HUES48 (cell line): Measurements from ENCODE around the gene KRTAP9-7.
"Not testable (repeated sequence)": the region's sequence is repeated elsewhere in the genome, so short reads cannot be mapped to it uniquely, and the experiment has no call there.

ENCODE experiments used
- H3K27ac ChIP-seq: one replicate; pipeline ENCODE4 v1.7.0; 2013; ENCODE audit warnings: low read depth, low read length, inconsistent platforms
- H3K27me3 ChIP-seq: 2 replicates; pipeline ENCODE4 v1.6.1; 2013; ENCODE audit warnings: mild to moderate bottlenecking, low read length; ENCODE audit not compliant: control insufficient read depth, insufficient read depth
- H3K36me3 ChIP-seq: 2 replicates; pipeline ENCODE4 v1.6.1; 2013; ENCODE audit warnings: low read length; ENCODE audit not compliant: control insufficient read depth, insufficient read depth
- H3K4me1 ChIP-seq: 2 replicates; pipeline ENCODE4 v1.6.1; 2013; ENCODE audit warnings: mild to moderate bottlenecking, low read length; ENCODE audit not compliant: control insufficient read depth, insufficient read depth
- H3K4me3 ChIP-seq: 2 replicates; pipeline ENCODE4 v1.5.1; 2013; ENCODE audit warnings: mild to moderate bottlenecking, low read depth, low read length
- H3K9ac ChIP-seq: 2 replicates; pipeline ENCODE4 v1.6.1; 2013; ENCODE audit warnings: mild to moderate bottlenecking, low read depth, low read length, moderate library complexity
- H3K9me3 ChIP-seq: 2 replicates; pipeline ENCODE4 v1.6.1; 2013; ENCODE audit warnings: low read length; ENCODE audit not compliant: control insufficient read depth, insufficient read depth

The KRTAP9-7 gene

GRCh38 chr17:41251261-41251660 is 24.2 kb upstream of the KRTAP9-7 start:
- Histone ChIP-seq H3K4me1 (no peaks in the 10 kb centered on the region), H3K36me3 (no peaks in the 10 kb centered on the region), H3K27ac (no peak overlapping the region), H3K9ac (no peak overlapping the region), H3K27me3 (no peaks in the 10 kb centered on the region), H3K4me3 (no peak overlapping the region), H3K9me3 (no peaks in the 10 kb centered on the region)

GRCh38 chr17:41254861-41255260 is 20.6 kb upstream of the KRTAP9-7 start:
- Histone ChIP-seq H3K9me3 (no peaks in the 10 kb centered on the region), H3K9ac (no peak overlapping the region), H3K4me3 (no peak overlapping the region), H3K27me3 (no peaks in the 10 kb centered on the region), H3K4me1 (no peaks in the 10 kb centered on the region), H3K27ac (no peak overlapping the region), H3K36me3 (no peaks in the 10 kb centered on the region)

DNA sequence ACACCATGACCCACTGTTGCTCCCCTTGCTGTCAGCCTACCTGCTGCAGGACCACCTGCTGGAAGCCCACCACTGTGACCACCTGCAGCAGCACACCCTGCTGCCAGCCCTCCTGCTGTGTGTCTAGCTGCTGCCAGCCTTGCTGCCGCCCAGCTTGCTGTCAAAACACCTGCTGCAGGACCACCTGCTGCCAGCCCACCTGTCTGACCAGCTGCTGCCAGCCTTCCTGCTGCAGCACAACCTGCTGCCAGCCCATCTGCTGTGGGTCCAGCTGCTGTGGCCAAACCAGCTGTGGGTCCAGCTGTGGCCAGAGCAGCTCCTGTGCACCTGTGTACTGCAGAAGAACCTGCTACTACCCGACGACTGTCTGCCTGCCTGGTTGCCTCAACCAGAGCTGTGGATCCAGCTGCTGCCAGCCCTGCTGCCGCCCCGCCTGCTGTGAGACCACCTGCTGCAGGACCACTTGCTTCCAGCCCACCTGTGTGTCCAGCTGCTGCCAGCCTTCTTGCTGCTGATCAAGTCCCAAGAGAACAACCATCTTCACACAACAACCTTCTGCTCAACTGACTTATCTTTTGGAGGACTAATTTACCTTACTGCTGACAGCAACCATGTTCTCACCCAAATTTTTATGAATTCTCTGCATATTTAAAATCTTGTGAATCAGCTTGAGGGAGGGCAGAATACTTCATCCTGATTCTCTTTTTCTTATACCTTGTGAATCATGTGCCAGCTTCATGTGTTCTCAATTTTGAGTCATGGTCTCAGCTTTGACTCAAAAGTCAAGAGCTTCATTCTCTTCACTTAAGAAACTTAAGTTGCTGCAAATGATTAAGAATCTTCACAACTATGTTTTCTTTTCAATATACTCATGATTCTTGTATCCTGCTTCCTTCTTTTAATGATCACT is 19.9 kb upstream of the KRTAP9-7 start, which contains the start of gene KRTAP9-9:
Gene KRTAP9-9, plus strand, starts transcription at position 4 of the 910 bp plus-strand sequence.
- H3K4me1 ChIP-seq, H3K4me3 ChIP-seq, H3K36me3 ChIP-seq, H3K27me3 ChIP-seq, H3K27ac ChIP-seq, H3K9me3 ChIP-seq, H3K9ac ChIP-seq: not testable (repeated sequence)

GRCh38 chr17:41256291-41256685 is 19.2 kb upstream of the KRTAP9-7 start:
- Histone ChIP-seq H3K9ac (no peak overlapping the region), H3K27me3 (no peaks in the 10 kb centered on the region), H3K27ac (no peak overlapping the region), H3K4me3 (no peak overlapping the region), H3K9me3 (no peaks in the 10 kb centered on the region), H3K4me1 (no peaks in the 10 kb centered on the region), H3K36me3 (no peaks in the 10 kb centered on the region)

DNA sequence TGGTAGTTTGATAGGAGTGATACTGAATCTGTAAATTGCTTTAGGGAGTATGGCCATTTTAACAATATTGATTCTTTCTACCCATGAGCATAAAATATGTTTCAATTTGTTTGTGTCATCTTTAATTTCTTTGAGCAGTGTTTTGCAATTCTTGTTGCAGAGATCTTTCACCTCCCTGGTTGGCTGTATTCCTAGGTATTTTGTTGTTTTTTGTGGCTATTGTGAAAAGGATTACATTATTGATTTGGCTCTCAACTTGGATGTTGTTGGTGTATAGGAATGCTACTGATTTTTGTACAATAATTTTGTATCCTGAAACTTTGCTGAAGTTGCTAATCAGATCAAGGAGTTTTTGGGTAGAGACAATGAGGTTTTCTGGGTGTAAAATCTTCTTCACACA is 17.1 kb upstream of the KRTAP9-7 start:
- no peak overlapping the region for H3K4me3 ChIP-seq
- H3K9ac ChIP-seq: no peak overlapping the region
- no peaks in the 10 kb centered on the region for H3K4me1 ChIP-seq
- H3K36me3 ChIP-seq: no peaks in the 10 kb centered on the region
- H3K27me3 ChIP-seq: no peaks in the 10 kb centered on the region
- no peaks in the 10 kb centered on the region for H3K9me3 ChIP-seq
- no peak overlapping the region for H3K27ac ChIP-seq

DNA sequence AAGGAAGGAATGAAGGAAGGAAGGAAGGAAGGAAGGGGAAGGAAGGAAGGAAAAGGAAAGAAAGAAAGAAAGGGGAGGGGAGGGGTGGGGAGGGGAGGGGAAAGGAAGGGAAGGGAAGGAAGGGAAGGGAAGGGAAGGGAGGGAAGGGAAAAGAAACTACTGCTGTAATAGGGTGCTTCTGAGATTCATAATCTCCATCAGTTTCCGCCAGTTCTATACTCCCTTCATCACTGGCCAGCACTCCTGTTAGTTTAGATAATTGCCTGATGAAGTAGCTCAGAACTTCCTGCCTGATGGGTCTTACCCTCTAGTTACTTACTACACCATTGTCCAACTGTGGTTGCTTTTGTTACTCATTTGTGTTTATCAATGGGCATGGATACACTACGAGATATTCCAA is 12.3 kb upstream of the KRTAP9-7 start:
- Histone ChIP-seq H3K9ac (no peak overlapping the region), H3K9me3 (no peaks in the 10 kb centered on the region), H3K36me3 (no peaks in the 10 kb centered on the region), H3K4me3 (no peak overlapping the region), H3K27me3 (no peaks in the 10 kb centered on the region), H3K27ac (no peak overlapping the region), H3K4me1 (no peaks in the 10 kb centered on the region)

DNA sequence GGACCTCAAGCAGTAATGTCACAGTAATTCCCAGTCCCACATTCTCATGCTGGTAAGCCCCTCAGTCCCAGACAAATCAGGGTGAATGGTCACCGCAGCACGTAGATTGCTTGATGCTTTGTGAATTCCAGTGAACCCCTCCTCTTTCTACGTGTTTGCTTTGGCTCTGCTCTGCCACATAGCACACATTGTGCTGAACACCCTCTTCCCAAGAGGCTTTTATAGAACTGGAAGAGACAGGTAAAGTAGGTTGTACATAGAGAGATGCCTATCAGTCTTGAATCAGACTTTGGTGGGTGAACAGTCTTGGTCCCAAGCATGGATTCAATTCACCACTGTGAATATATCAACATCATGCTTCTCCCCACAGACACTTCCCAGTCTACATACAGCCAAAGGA is 10.9 kb upstream of the KRTAP9-7 start:
- no peak overlapping the region for H3K9ac ChIP-seq
- no peaks in the 10 kb centered on the region for H3K36me3 ChIP-seq
- H3K9me3 ChIP-seq: no peaks in the 10 kb centered on the region
- no peak overlapping the region for H3K4me3 ChIP-seq
- H3K27me3 ChIP-seq: no peaks in the 10 kb centered on the region
- no peaks in the 10 kb centered on the region for H3K4me1 ChIP-seq
- H3K27ac ChIP-seq: no peak overlapping the region

DNA sequence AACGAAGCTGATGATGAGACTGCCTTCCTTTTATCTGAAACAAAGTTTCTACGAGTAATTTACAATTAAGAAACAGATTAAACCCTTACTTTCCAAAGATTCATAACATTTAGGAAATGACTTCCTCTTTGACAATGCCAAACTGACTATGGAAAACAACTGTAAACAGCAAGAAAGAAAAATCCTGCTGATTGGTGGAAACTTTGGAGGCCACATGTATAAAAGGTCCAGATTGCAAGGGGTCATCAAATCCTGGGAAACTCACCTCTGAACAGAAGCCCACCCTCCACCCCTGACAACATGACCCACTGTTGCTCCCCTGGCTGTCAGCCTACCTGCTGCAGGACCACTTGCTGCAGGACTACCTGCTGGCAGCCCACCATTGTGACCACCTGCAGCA is 10.4 kb upstream of the KRTAP9-7 start, which contains the start of gene KRTAP9-6:
Gene KRTAP9-6, plus strand, starts transcription at position 301 of the 400 bp plus-strand sequence. Its CDS starts 0 bp downstream, at position 301.
- no peak within 1 kb of the TSS for H3K27ac ChIP-seq
- no peak within 1 kb of the TSS for H3K9ac ChIP-seq
- H3K4me1 ChIP-seq: no peaks in the 10 kb centered on the region
- H3K36me3 ChIP-seq: no peaks in the 10 kb centered on the region
- H3K27me3 ChIP-seq: no peaks in the 10 kb centered on the region
- H3K9me3 ChIP-seq: no peaks in the 10 kb centered on the region
- no peak within 1 kb of the TSS for H3K4me3 ChIP-seq

DNA sequence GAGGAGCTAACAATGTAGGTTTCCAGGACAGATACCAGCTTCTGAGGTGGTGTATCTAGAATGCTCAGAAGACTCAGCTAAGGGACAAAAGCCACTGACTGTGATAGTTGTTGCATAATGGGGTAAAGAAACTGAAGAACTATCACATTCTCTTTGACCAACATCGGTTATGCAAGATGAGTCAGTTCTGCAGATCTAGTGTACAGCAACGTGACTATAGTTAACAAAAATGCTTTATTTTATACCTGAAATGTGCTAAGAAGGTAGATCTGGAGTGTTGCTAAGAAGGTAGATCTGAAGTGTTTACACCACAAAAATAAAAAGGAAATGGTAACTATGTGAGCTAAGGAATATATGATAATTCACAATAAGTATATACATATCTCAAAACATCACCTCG is 7.8 kb upstream of the KRTAP9-7 start:
- no peaks in the 10 kb centered on the region for H3K27me3 ChIP-seq
- H3K9me3 ChIP-seq: no peaks in the 10 kb centered on the region
- H3K4me1 ChIP-seq: no peaks in the 10 kb centered on the region
- no peaks in the 10 kb centered on the region for H3K36me3 ChIP-seq
- H3K9ac ChIP-seq: no peak overlapping the region
- no peak overlapping the region for H3K27ac ChIP-seq
- no peak overlapping the region for H3K4me3 ChIP-seq

DNA sequence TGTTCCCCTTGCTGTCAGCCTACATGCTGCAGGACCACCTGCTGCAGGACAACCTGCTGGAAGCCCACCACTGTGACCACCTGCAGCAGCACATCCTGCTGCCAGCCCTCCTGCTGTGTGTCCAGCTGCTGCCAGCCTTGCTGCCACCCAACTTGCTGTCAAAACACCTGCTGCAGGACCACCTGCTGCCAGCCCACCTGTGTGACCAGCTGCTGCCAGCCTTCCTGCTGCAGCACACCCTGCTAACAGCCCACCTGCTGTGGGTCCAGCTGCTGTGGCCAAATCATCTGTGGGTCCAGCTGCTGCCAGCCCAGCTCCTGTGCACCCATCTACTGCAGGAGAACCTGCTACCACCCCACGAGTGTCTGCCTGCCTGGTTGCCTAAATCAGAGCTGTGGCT is 4.2 kb upstream of the KRTAP9-7 start:
- not testable (repeated sequence) for H3K4me3 ChIP-seq, H3K27ac ChIP-seq, H3K9me3 ChIP-seq, H3K36me3 ChIP-seq, H3K9ac ChIP-seq, H3K27me3 ChIP-seq, H3K4me1 ChIP-seq

DNA sequence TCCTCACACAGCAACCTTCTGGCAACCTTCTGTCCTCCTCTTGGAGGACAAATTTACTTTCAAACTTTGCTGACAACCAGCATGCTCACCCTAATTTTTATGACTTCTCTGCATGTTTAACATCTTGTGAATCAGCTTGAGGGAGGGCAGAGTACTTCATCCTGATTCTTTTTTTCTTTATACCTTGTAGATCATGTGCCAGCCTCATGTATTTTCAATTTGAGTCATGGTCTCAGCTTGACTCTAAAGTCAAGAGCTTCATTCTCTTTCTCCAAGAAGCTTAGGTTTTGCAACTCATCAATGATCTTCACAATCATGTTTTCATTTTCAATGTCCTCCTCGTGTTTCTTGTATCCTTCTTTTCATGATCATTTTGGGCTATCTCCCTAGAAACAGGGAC is 3.6 kb upstream of the KRTAP9-7 start:
- H3K9me3 ChIP-seq: no peaks in the 10 kb centered on the region
- H3K27ac ChIP-seq: no peak overlapping the region
- no peak overlapping the region for H3K4me3 ChIP-seq

More for the DNA sequence above, 3.6 kb upstream of the KRTAP9-7 start:
- Histone ChIP-seq H3K27me3 (no peaks in the 10 kb centered on the region), H3K4me1 (no peaks in the 10 kb centered on the region), H3K9ac (no peak overlapping the region), H3K36me3 (no peaks in the 10 kb centered on the region)
